ENCODE measurements around the gene CACNG5. TPM values are rescaled to one million over a fixed set of nuclear protein-coding genes. Genes with fewer than 3 reads are reported as not detected.

Gene CACNG5
- polyA plus RNA-seq, 1 donor, result not detected

GRCh38 chr17:66904760-66905624 lies 70.1 kb downstream of the CACNG5 start:
- DNase-seq (ENCODE audit: low read depth), result peak; percentile 9

DNA sequence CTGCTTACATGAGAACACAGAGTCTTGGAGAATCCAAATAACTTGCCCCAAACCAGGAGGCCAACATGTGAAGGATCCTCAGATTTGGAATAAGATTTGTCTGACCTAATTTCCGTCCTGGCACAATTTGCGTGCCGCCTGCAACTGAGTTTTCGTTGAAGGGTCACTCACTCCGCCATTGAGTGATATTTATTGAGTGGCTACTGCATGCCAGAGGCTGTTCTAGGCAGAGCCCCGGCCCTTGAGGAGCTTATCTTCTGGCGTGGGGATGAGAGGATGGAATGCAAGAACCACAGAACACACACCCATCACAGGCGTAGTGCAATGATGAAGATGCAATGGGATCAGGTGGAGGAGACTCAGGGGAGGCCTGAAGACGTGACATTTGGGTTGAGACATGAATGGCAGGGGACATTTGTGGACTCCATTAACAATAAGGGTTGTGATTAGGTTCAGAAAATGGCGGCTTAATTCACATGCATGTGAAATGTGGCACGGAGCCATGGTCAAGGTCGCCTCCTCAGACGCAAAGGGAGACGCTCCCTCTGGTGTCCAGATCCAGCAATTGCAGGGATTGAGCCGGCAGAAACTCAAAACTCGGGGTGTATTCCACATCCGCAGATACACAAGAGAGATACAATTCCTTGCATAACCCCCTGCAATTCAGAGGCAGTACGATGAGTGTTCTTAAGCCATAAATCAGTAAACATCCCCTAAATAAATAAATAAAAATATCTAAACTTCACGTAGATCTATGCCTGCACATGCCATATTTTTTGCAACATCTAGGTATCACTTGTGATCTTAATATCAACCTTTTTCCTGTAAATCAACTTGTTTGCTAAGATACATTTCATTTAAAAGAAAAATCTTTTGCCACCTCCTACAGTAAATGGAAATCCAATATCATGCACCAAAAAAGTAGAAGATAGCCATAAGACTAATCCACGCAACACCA lies 71.7 kb downstream of the CACNG5 start:
- DNase-seq (ENCODE audit: low read depth), result peak; percentile 54

DNA sequence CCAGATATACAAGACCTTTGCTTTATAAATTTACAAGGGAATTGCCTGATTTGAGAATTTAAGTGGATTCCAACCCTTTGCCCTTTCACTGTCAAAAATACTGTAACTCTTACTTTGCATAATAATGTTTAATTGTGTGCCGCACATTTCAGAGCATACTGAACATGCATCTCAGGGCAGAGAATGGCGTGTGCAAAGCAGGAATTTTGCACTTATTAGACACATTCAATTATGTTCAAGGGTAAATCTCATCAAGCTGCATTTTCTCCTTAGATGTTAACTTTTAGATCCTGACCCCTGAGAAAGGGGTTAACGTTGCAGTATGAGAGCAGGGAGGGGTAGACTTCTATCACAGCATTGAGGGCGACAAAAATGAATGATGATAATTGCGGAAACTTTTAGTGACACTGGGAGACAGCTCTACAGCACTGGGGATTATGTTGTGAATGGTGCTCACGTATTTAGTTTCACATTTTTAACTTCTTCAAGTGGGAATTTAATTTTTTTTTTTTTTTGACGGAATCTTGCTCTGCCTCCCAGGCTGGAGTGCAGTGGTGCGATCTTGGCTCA lies 75.0 kb downstream of the CACNG5 start:
- no peak for DNase-seq (ENCODE audit: low read depth)

- no peak for DNase-seq (ENCODE audit: low read depth)
Measured at GRCh38 chr17:66910651-66911285, 75.9 kb downstream of the CACNG5 start.

GRCh38 chr17:66915204-66915611 lies 80.3 kb downstream of the CACNG5 start:
- no peak for DNase-seq (ENCODE audit: low read depth)

- no peak for DNase-seq (ENCODE audit: low read depth)
Measured at GRCh38 chr17:66915792-66916191, 80.9 kb downstream of the CACNG5 start.

DNA sequence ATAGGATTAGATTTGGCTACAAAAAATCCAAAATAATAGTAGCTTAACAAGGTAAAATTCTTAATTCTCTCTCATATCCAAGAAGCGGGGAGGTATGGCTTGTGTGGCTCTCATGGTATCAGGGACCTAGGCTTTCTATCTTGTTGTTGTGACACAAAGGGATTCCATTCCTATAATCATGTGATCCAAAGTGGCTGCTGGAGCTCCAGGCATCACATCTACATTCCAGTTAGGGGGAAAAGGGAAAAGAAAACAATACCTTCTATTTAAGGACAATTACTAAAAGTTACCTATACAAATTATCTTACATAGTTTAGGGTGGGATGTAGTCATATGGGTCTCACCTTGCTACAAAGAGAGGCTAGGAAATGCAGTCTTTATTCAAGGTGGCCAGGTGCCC lies 82.0 kb downstream of the CACNG5 start:
- no peak for DNase-seq (ENCODE audit: low read depth)

DNA sequence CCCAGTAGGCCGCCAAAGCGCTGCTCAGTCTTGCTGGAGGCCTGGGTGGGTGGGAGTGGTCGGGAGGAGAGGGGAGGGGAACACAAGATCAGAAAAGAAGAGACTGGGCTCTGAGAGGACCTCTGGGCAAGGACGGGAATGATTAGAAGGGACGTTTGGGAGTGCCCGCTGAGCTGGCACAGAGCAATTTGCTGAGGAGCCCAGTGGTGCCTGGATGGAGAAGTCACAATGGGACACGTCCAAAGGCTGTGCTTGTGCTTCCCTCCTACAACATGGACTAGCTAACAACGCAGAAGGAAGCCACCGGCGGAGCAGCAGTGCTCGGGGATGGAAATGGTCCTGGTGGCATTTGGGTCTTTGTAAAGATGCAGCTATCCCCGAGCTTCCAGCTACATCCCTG lies 84.0 kb downstream of the CACNG5 start:
- DNase-seq (ENCODE audit: low read depth), result no peak

GRCh38 chr17:66920435-66920834 lies 85.5 kb downstream of the CACNG5 start:
- DNase-seq (ENCODE audit: low read depth), result no peak

- no peak for DNase-seq (ENCODE audit: low read depth)
Measured at GRCh38 chr17:66920950-66921349, 86.0 kb downstream of the CACNG5 start.

- no peak for DNase-seq (ENCODE audit: low read depth)
Measured at GRCh38 chr17:66923886-66924285, 89.0 kb downstream of the CACNG5 start.

DNA sequence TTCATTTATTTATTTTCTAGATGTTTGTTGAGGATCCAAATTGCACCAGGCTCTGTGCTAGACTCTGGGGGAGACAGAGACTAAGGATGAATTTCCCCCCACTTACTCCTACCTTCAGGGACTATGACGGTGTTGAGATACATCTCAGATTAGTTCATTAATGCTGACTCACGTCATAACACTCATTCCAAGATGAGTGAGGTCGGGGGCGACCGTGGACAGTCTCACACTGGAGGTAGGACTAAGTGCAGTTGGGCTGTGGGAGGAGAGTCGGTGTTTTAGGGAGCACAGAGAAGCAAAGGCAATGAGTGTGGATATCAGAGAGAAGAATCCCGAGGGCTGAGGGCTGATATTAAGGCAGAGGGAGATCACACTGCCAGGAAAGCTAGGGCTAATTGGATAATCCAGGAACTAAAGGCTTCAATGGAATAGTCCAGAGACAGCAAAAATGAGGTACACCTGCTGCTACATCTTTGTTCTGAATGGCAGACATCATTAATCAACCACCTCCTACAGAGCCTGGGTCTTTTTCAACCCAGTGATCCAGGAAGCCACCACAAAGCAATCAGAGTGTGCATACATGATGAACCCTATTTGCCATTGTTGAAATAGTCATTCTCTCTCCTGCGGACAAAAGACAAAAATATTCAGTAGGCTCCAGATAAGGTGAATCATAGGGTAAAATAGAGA lies 91.0 kb downstream of the CACNG5 start:
- DNase-seq (ENCODE audit: low read depth), result no peak

DNA sequence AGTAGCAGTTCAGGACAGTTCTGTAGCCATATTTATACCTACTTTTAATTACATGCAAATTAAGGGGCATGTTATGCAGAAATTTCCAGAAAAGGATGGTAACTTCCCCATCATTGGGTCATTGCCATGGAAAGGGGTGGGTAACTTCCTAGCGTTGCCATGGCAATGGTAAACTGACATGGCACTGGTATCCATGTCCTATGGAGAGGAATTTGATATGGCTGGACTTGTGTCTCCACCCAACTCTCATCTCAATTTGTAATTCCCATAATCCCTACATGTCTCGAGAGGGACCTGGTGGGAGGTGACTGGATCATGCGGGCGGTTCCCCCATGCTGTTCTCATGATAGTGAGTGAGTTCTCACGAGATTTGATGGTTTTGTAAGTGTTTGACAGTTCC lies 94.0 kb downstream of the CACNG5 start:
- no peak for DNase-seq (ENCODE audit: low read depth)

- no peak for DNase-seq (ENCODE audit: low read depth)
Measured at GRCh38 chr17:66929591-66929990, 94.7 kb downstream of the CACNG5 start.

DNA sequence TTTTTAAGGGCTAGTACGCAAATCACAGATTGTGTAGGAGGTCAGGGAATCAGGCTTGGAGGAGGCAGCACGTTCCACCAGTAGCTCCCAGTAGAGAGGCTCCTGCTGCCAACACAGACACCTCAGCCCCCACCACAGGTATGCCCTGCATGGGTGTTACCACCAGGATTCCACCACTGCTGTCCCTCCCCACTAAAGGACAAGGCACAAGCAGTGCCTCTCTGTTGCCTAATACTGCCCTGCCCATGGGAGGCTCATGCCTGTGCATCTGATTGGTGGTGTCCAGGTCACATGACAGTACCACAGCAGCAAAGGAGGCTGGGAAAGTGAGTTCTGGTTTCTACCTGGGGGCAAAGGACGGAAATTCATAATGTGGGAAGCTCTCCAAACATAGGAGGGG lies 96.0 kb downstream of the CACNG5 start:
- no peak for DNase-seq (ENCODE audit: low read depth)

DNA sequence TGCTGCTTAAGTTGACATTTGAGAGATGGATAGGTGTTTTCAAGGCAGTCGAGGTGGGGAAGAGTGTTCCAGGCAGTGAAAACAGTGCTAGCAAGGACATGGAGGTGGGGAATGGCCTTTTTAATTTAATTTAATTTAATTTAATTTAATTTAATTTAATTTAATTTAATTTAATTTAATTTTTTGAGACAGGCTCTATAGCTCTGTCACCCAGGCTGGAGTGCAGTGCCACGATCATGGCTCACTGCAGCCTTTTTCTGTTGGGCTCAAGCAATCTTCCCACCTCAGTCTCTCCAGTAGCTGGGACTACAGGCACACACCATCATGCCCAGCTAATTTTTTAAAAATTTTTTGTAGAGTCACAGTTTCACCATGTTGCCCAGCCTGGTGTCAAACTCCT lies 97.4 kb downstream of the CACNG5 start:
- no peak for DNase-seq (ENCODE audit: low read depth)

- DNase-seq (ENCODE audit: low read depth), result no peak
Measured at GRCh38 chr17:66934040-66934439, 99.1 kb downstream of the CACNG5 start.

Measured in forelimb muscle (tissue), 1 donor.